DOHH2 (cell line): ENCODE data around the gene RPL18.
A peak's percentile ranks its signal among the peaks of the same experiment; 100 is the strongest.

ENCODE experiments used
- H3F3A ChIP-seq: fragments of 200-600 bp; sonication (generic), shearing (Covaris generic); 2 replicates; pipeline ENCODE4 v1.6.0; 2016; ENCODE audit warnings: antibody characterized with exemption, mild to moderate bottlenecking; ENCODE audit not compliant: control insufficient read depth, insufficient read depth
- H3K27ac ChIP-seq: fragments of 200-600 bp; sonication (generic); 2 replicates; pipeline ENCODE4 v1.5.1; 2014; ENCODE audit warnings: low read depth, mild to moderate bottlenecking, low read length, moderate library complexity
- H3K27me3 ChIP-seq: fragments of 200-600 bp; sonication (generic); 2 replicates; pipeline ENCODE4 v1.6.1; 2014; ENCODE audit warnings: mild to moderate bottlenecking, low read length, mixed read lengths; ENCODE audit not compliant: control insufficient read depth
- H3K36me3 ChIP-seq: fragments of 200-600 bp; sonication (generic); 2 replicates; pipeline ENCODE4 v1.6.1; 2014; ENCODE audit warnings: mild to moderate bottlenecking, low read length, moderate library complexity, mixed read lengths; ENCODE audit not compliant: control insufficient read depth
- H3K4me1 ChIP-seq: fragments of 200-600 bp; sonication (generic); 2 replicates; pipeline ENCODE4 v1.6.1; 2014; ENCODE audit warnings: mild to moderate bottlenecking, low read length, mixed read lengths; ENCODE audit not compliant: control insufficient read depth
- H3K4me2 ChIP-seq: fragments of 200-600 bp; sonication (generic); 2 replicates; pipeline ENCODE4 v1.6.0; 2014; ENCODE audit warnings: mild to moderate bottlenecking, low read length, moderate library complexity
- H3K4me3 ChIP-seq: fragments of 200-600 bp; sonication (generic); 2 replicates; pipeline ENCODE4 v1.5.1; 2014; ENCODE audit warnings: mild to moderate bottlenecking, low read length, mixed read lengths
- H3K79me2 ChIP-seq: fragments of 200-600 bp; sonication (generic); 2 replicates; pipeline ENCODE4 v1.6.1; 2014; ENCODE audit warnings: mild to moderate bottlenecking, low read length, mixed read lengths; ENCODE audit not compliant: control insufficient read depth
- H3K9me2 ChIP-seq: fragments of 200-600 bp; sonication (generic); replicated peaks from 2 replicates; pipeline ENCODE4 v1.6.1; 2014; ENCODE audit warnings: mild to moderate bottlenecking, low read length, mixed read lengths; ENCODE audit not compliant: control insufficient read depth
- H3K9me3 ChIP-seq: fragments of 200-600 bp; sonication (generic); 2 replicates; pipeline ENCODE4 v1.6.1; 2014; ENCODE audit warnings: antibody characterized with exemption, low read length, mixed read lengths; ENCODE audit not compliant: control insufficient read depth, insufficient read depth
- H4K20me1 ChIP-seq: fragments of 200-600 bp; sonication (generic); 2 replicates; pipeline ENCODE4 v1.6.0; 2014; ENCODE audit warnings: low read depth, mild to moderate bottlenecking, antibody characterized with exemption, low read length, moderate library complexity; ENCODE audit not compliant: control insufficient read depth, insufficient read depth
- EZH2phosphoT487 ChIP-seq: fragments of 200-600 bp; sonication (generic); IDR thresholded peaks from 2 replicates; pipeline ENCODE4 v1.6.1; 2017; ENCODE audit warnings: borderline replicate concordance, mild to moderate bottlenecking, antibody characterized with exemption, low read length, moderate library complexity, mixed read lengths
- TF ChIP-seq, protein P1 (sequence below): fragments of 200-600 bp; sonication (generic); IDR thresholded peaks from one replicate; pipeline ENCODE4 v1.5.1; 2014; ENCODE audit warnings: antibody characterized with exemption, mild to moderate bottlenecking, low read depth, low read length; ENCODE audit not compliant: poor library complexity, severe bottlenecking

Gene RPL18

GRCh38 chr19:48661711-48662090, 42.7 kb upstream of the RPL18 start:
- H3K9me3 ChIP-seq, result no peaks in the 10 kb centered on the region
- H3K9me2 ChIP-seq, result no peaks in the 10 kb centered on the region
- H3K4me2 ChIP-seq, result no peak overlapping the region
- H4K20me1 ChIP-seq, result no peaks in the 10 kb centered on the region
- H3K4me1 ChIP-seq, result peaks cover 14% of the 10 kb centered on the region
- TF ChIP-seq, protein P1, sequence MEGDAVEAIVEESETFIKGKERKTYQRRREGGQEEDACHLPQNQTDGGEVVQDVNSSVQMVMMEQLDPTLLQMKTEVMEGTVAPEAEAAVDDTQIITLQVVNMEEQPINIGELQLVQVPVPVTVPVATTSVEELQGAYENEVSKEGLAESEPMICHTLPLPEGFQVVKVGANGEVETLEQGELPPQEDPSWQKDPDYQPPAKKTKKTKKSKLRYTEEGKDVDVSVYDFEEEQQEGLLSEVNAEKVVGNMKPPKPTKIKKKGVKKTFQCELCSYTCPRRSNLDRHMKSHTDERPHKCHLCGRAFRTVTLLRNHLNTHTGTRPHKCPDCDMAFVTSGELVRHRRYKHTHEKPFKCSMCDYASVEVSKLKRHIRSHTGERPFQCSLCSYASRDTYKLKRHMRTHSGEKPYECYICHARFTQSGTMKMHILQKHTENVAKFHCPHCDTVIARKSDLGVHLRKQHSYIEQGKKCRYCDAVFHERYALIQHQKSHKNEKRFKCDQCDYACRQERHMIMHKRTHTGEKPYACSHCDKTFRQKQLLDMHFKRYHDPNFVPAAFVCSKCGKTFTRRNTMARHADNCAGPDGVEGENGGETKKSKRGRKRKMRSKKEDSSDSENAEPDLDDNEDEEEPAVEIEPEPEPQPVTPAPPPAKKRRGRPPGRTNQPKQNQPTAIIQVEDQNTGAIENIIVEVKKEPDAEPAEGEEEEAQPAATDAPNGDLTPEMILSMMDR, result no peak
- TF ChIP-seq EZH2phosphoT487, result no peak
- H3F3A ChIP-seq, result 0 out of 2 replicates have a peak, but pooled peaks cover 2% of the 10 kb centered on the region
- no peak overlapping the region for H3K4me3 ChIP-seq
- no peaks in the 10 kb centered on the region for H3K79me2 ChIP-seq
- no peak overlapping the region for H3K27ac ChIP-seq
- H3K27me3 ChIP-seq, result no peaks in the 10 kb centered on the region
- no peaks in the 10 kb centered on the region for H3K36me3 ChIP-seq

DNA sequence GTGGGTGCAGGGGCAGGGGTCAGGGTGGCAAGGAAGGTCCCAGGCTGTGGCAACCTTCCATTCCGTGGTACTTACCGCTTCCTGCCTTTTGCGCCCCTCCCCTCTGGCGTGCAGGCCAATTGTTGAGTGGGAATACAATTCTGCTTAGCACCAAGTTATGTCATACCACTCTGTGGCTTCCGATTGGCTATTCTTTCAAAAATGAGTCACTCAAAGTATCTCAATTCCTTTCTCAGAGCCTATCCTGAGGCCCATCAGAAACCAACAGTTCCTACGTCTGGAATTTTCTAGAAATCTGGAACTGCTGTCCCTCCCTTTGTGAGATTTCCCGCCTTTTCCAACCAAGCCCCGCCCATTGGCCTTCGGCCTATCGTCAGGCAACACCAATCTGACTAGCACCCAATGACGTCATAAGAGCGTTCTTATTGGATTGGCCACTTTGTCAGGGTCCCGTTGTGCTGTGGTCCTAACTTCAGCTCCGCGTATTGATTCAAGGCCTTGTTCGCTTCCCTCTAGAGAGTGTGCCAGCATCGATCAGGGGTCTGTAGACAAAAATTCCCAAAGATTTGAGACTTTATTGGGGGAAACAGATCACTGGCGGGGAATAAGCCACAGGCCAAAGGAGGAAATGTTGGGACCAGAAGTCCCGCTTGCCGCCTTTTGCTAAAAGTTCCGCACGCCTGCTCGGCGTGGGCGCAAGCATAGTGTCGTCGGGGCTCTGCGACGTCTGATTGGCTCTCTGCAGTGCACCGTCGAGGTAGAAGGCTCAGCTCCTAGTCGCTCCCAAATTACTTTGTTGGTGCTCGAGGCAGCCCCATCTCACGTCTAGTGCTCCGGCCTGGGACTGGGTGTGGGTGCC, 42.1 kb upstream of the RPL18 start:
- no peak for TF ChIP-seq EZH2phosphoT487
- TF ChIP-seq, protein P1, result no peak
- H3F3A ChIP-seq, result 0 out of 2 replicates have a peak, but pooled peaks cover 2% of the 10 kb centered on the region
- H4K20me1 ChIP-seq, result no peaks in the 10 kb centered on the region
- peak overlapping the region; percentile 76 for H3K4me2 ChIP-seq
- peaks cover 14% of the 10 kb centered on the region for H3K4me1 ChIP-seq
- H3K9me2 ChIP-seq, result no peaks in the 10 kb centered on the region
- no peaks in the 10 kb centered on the region for H3K9me3 ChIP-seq
- no peaks in the 10 kb centered on the region for H3K27me3 ChIP-seq
- H3K36me3 ChIP-seq, result no peaks in the 10 kb centered on the region
- H3K4me3 ChIP-seq, result peak overlapping the region; percentile 63
- no peaks in the 10 kb centered on the region for H3K79me2 ChIP-seq
- H3K27ac ChIP-seq, result peak overlapping the region; percentile 40

DNA sequence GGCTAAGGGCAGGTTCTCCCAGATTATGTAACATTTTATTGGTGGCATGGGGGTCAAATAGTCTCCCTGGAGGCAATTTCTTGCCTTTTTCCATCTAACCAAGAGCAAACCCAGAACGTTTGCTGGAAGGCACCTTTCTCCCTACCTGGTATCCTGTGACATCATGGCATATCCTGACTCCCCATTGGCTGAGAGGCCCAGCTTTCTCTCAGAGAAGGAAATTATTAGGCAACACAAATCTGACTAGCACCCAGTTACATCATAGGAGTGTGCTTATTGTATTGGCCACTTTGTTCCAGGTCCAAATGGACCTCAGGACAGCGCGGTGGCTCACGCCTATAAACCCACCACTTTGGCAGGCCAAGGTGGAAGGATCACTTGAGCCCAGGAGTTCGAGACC, 40.8 kb upstream of the RPL18 start:
- Histone ChIP-seq H3K4me3 (no peak overlapping the region), H3K4me1 (peaks cover 15% of the 10 kb centered on the region), H3F3A (0 out of 2 replicates have a peak, but pooled peaks cover 2% of the 10 kb centered on the region), H3K27me3 (no peaks in the 10 kb centered on the region), H3K79me2 (no peaks in the 10 kb centered on the region), H3K9me3 (no peaks in the 10 kb centered on the region), H3K27ac (no peak overlapping the region), H3K4me2 (no peak overlapping the region), H3K9me2 (no peaks in the 10 kb centered on the region), H4K20me1 (no peaks in the 10 kb centered on the region), H3K36me3 (no peaks in the 10 kb centered on the region)
- TF ChIP-seq, protein P1, result no peak
- TF ChIP-seq EZH2phosphoT487, result no peak
